GM23248 (cell line): ENCODE measurements around the gene ABR. TPM values are rescaled to one million over a fixed set of nuclear protein-coding genes. Genes with fewer than 3 reads are reported as not detected.

Source experiments
- DNase-seq: peaks from one replicate; pipeline ENCODE4 v3.0.0-alpha.2; 2015
- H2AFZ ChIP-seq: fragments of 200-600 bp; sonication (generic); 2 replicates; pipeline ENCODE4 v1.6.1; 2016; ENCODE audit warnings: antibody characterized with exemption
- H3F3A ChIP-seq: fragments of 200-600 bp; sonication (generic); 2 replicates; pipeline ENCODE4 v1.6.1; 2016; ENCODE audit warnings: mild to moderate bottlenecking, antibody characterized with exemption, mixed run types; ENCODE audit not compliant: insufficient read depth
- H3K27ac ChIP-seq: fragments of 200-600 bp; sonication (generic); 2 replicates; pipeline ENCODE4 v1.5.1; 2016; ENCODE audit warnings: mild to moderate bottlenecking
- H3K27me3 ChIP-seq: fragments of 200-600 bp; sonication (generic); replicated peaks from 2 replicates; pipeline ENCODE4 v1.6.1; 2016; ENCODE audit warnings: mild to moderate bottlenecking; ENCODE audit not compliant: insufficient read depth
- H3K36me3 ChIP-seq: fragments of 200-600 bp; sonication (generic); 2 replicates; pipeline ENCODE4 v1.6.1; 2016; ENCODE audit warnings: low read depth, mild to moderate bottlenecking
- H3K4me1 ChIP-seq: fragments of 200-600 bp; sonication (generic); 2 replicates; pipeline ENCODE4 v1.6.1; 2016; ENCODE audit warnings: mild to moderate bottlenecking; ENCODE audit not compliant: insufficient read depth
- H3K4me2 ChIP-seq: fragments of 200-600 bp; sonication (generic); one replicate; pipeline ENCODE4 v1.6.1; 2016; ENCODE audit warnings: mild to moderate bottlenecking; ENCODE audit not compliant: unreplicated experiment
- H3K4me3 ChIP-seq: fragments of 200-600 bp; sonication (generic); 2 replicates; pipeline ENCODE4 v1.5.1; 2016; ENCODE audit warnings: mild to moderate bottlenecking
- H3K79me2 ChIP-seq: fragments of 200-600 bp; sonication (generic); 2 replicates; pipeline ENCODE4 v1.6.1; 2016; ENCODE audit warnings: mild to moderate bottlenecking; ENCODE audit not compliant: insufficient read depth
- H3K9ac ChIP-seq: fragments of 200-600 bp; sonication (generic); 2 replicates; pipeline ENCODE4 v1.6.1; 2016; ENCODE audit warnings: mild to moderate bottlenecking
- H3K9me2 ChIP-seq: fragments of 200-600 bp; sonication (generic); 2 replicates; pipeline ENCODE4 v1.6.1; 2016; ENCODE audit warnings: mixed run types, mild to moderate bottlenecking, moderate library complexity; ENCODE audit not compliant: insufficient read depth
- H3K9me3 ChIP-seq: fragments of 200-600 bp; sonication (generic); one replicate; pipeline ENCODE4 v1.6.1; 2017; ENCODE audit warnings: low read depth
- H4K20me1 ChIP-seq: fragments of 200-600 bp; sonication (generic); 2 replicates; pipeline ENCODE4 v1.6.0; 2016; ENCODE audit not compliant: insufficient read depth
- EZH2 ChIP-seq: fragments of 200-600 bp; sonication (generic); IDR thresholded peaks from 2 replicates; pipeline ENCODE4 v1.6.1; 2018; ENCODE audit warnings: antibody characterized with exemption, mild to moderate bottlenecking; ENCODE audit not compliant: insufficient read depth, poor library complexity, severe bottlenecking
- EZH2phosphoT487 ChIP-seq: fragments of 200-600 bp; sonication (generic); IDR thresholded peaks from 2 replicates; pipeline ENCODE4 v1.6.1; 2018; ENCODE audit warnings: antibody characterized with exemption, moderate library complexity, mild to moderate bottlenecking, low read depth; ENCODE audit not compliant: insufficient read depth
- WGBS, 2 experiments: methylation state at CpG; one replicate each; pipeline ENCODE4 v1.1.6; 2015 to 2017; ENCODE audit warnings: low lambda C conversion rate in 2 of 2, low coverage in 1 of 2; ENCODE audit errors: missing lambda C conversion rate in 2 of 2; 5-methylcytosine and 5-hydroxymethylcytosine counted together
- in situ Hi-C: fragments of 300-500 bp; cut with MboI; formaldehyde crosslinking; loops from 2 replicates; pipeline ENCODE4 v1.15.0; 2020
- polyA plus RNA-seq: library from polyadenylated mRNA; unstranded; fragments of >200 nt; fragmentation: Nextera tagmentation; extraction: Ambion mirVana; gene quantifications from 2 replicates; pipeline ENCODE4 v1.2.1, GENCODE V29; 2016
- total RNA-seq: library from RNA; depleted of rRNA; stranded (reverse); fragments of >200 nt; shearing (Covaris generic); gene quantifications from 2 replicates; pipeline ENCODE4 v1.2.3, GENCODE V29; 2014

The ABR gene
- total and polyA plus RNA-seq, 2 experiments from 2014 or later = 24.4 to 38.2 TPM

DNA sequence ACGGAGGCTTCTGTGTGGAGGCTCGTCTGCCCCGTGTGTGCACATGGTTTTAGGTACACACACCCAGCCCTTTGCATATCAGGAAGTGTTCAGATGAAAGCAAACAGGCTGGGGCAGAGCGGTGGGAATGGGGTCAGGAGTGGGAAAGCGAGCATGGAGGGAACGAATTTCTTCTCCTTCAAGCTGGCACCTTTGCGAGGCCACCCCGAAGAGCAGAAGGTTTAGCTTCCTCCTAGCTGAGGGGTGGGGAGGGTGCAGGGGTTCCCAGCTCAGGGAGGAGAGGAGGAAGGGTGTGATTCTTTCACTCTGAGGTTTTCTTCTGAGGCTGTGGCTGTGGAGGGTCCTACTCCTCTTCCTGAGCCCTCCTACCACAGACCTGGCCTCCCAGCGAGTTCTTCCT lies 83.6 kb downstream of the ABR start:
- H3K9ac ChIP-seq = no peak overlapping the region
- H3K27me3 ChIP-seq = no peaks in the 10 kb centered on the region
- H3K36me3 ChIP-seq = no peaks in the 10 kb centered on the region
- H4K20me1 ChIP-seq = no peaks in the 10 kb centered on the region
- no peak overlapping the region for H3K4me3 ChIP-seq
- H3K4me1 ChIP-seq = no peaks in the 10 kb centered on the region
- H3K4me2 ChIP-seq = no peak overlapping the region
- no peaks in the 10 kb centered on the region for H3K9me2 ChIP-seq
- H3K27ac ChIP-seq = no peak overlapping the region
- no peaks in the 10 kb centered on the region for H3K79me2 ChIP-seq
- DNase-seq = no peak
- in situ Hi-C loops = no loop called here
- WGBS, 2 experiments = 70 to 76% methylated on average over 9 of the region's 9 CpGs
- TF ChIP-seq EZH2 (no peak), EZH2phosphoT487 (no peak)
- no peaks in the 10 kb centered on the region for H3K9me3 ChIP-seq
- no peaks in the 10 kb centered on the region for H3F3A ChIP-seq
- H2AFZ ChIP-seq = no peak overlapping the region

- in situ Hi-C loops = no loop called here
These were observed 84.0 kb downstream of the ABR start for GRCh38 chr17:1095853-1096173.

DNA sequence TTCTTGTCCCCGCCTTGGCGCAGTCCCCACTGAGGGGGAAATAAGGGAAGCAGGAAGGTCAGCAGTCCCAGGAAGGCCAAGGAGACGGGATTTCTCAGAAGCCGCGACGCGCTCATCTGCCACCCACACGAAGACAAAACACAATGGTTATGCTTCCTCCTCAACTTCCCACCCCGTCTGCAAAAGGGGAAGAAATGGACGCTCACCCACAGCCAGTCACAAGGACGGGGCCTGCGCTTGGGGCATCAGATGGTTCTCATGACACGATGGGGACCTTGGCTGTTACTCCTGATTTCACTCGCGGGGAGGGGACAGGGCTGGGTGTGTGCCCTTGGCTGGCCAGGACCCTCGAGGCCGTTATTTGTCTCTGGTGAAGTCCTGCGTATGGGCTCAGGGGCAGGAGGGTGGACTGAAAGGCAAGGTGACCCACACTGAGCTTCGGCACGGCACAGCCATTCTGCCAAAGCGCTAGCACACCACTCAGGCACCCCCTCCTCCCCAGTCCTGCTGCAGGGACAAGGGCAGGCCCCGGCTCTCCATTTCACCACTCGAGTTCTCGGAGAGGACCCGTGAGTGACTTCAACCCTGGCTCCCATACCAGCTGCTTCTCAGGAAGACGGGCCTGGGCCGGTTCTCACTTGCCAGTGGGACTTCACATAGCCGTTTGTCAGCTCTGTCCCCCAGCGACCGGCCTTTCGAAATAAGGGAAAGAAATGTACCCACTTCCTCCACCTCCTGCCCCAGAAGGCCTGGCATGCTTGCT lies 84.5 kb downstream of the ABR start:
- DNase-seq = no peak
- Histone ChIP-seq H3K9me2 (no peaks in the 10 kb centered on the region), H4K20me1 (no peaks in the 10 kb centered on the region), H3K27ac (no peak overlapping the region), H3K36me3 (no peaks in the 10 kb centered on the region), H3K4me2 (no peak overlapping the region), H3K79me2 (no peaks in the 10 kb centered on the region), H3K4me3 (no peak overlapping the region), H3K4me1 (no peaks in the 10 kb centered on the region), H3K9ac (no peak overlapping the region), H2AFZ (no peak overlapping the region), H3K27me3 (no peaks in the 10 kb centered on the region), H3F3A (no peaks in the 10 kb centered on the region), H3K9me3 (no peaks in the 10 kb centered on the region)
- in situ Hi-C loops = no loop called here
- WGBS, 2 experiments = 91% methylated on average over 30 of the region's 31 CpGs
- no peak for TF ChIP-seq EZH2phosphoT487
- no peak for TF ChIP-seq EZH2

More at GRCh38 chr17:1095853-1096173, 84.0 kb downstream of the ABR start:
- H3K9me3 ChIP-seq = no peaks in the 10 kb centered on the region
- H3K4me3 ChIP-seq = no peak overlapping the region
- TF ChIP-seq EZH2 (no peak), EZH2phosphoT487 (no peak)
- H3K4me2 ChIP-seq = no peak overlapping the region
- H3K9me2 ChIP-seq = no peaks in the 10 kb centered on the region
- no peaks in the 10 kb centered on the region for H3F3A ChIP-seq
- H3K27me3 ChIP-seq = no peaks in the 10 kb centered on the region
- no peaks in the 10 kb centered on the region for H3K79me2 ChIP-seq
- H2AFZ ChIP-seq = no peak overlapping the region
- 86 to 88% methylated on average over 8 of the region's 8 CpGs for WGBS, 2 experiments
- H4K20me1 ChIP-seq = no peaks in the 10 kb centered on the region
- no peaks in the 10 kb centered on the region for H3K36me3 ChIP-seq
- H3K27ac ChIP-seq = no peak overlapping the region
- no peaks in the 10 kb centered on the region for H3K4me1 ChIP-seq
- H3K9ac ChIP-seq = no peak overlapping the region
- no peak for DNase-seq

GRCh38 chr17:1094591-1094990 lies 85.2 kb downstream of the ABR start:
- H3K9ac ChIP-seq = no peak overlapping the region
- H3K27ac ChIP-seq = no peak overlapping the region
- no peaks in the 10 kb centered on the region for H3K79me2 ChIP-seq
- H3K9me3 ChIP-seq = no peaks in the 10 kb centered on the region
- DNase-seq = no peak
- WGBS, 2 experiments = 98 to 100% methylated on average over 6 of the region's 6 CpGs
- no peaks in the 10 kb centered on the region for H3K4me1 ChIP-seq
- in situ Hi-C loops = no loop called here
- H3K27me3 ChIP-seq = no peaks in the 10 kb centered on the region
- no peaks in the 10 kb centered on the region for H3K9me2 ChIP-seq
- H2AFZ ChIP-seq = no peak overlapping the region
- H3K36me3 ChIP-seq = no peaks in the 10 kb centered on the region
- no peaks in the 10 kb centered on the region for H4K20me1 ChIP-seq
- TF ChIP-seq EZH2phosphoT487 (no peak), EZH2 (no peak)
- no peak overlapping the region for H3K4me3 ChIP-seq
- no peaks in the 10 kb centered on the region for H3F3A ChIP-seq
- no peak overlapping the region for H3K4me2 ChIP-seq
